ENCODE data around the gene TBL1XR1. TPM values are rescaled to one million over a fixed set of nuclear protein-coding genes. Genes with fewer than 3 reads are reported as not detected.

The TBL1XR1 gene
- total and polyA plus RNA-seq, 2 donors (not counting 3 experiments of a cell fraction or from before 2014, with no cell fraction given), result 26.9 to 146 TPM

DNA sequence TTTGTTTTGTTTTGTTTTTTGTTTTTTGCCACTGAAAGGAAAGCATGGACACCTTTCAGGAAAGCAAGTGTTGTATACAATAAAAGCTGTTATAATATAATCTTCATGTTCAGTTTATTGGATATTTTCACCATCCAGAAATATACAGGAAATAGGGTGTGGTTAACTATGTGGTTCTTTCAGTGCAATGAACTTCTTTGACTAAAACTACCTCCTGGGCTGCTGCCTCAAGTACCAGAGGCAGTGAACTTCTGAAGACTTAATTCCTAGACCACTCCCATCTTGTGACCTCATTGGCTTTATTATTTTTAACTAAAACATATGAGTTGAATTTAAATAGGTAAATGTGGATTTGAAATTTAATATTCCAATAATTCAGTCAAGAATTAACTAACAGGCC lies 27.1 kb upstream of the TBL1XR1 start:
- no TSS peak for BruUV-seq (replicated peaks)
- POLR2A ChIA-PET, result no interaction called here
- Histone ChIP-seq H3K4me1 (ENCODE audit: control insufficient read depth, extremely low read depth, insufficient read depth, low read length) (no peaks in the 10 kb centered on the region), H3K9ac (replicated peaks; ENCODE audit: extremely low read depth, insufficient read depth, low read length) (no peak overlapping the region), H3K27me3 (ENCODE audit: control insufficient read depth in 2 of 2, insufficient read depth in 2 of 2, low read length in 2 of 2) (no peaks in the 10 kb centered on the region), H3K4me2 (ENCODE audit: insufficient read depth, low read length) (no peak overlapping the region), H3K9me3 (replicated peaks; ENCODE audit: control insufficient read depth, insufficient read depth, low read length) (no peaks in the 10 kb centered on the region), H3K4me3 (replicated peaks in 1 of 3; ENCODE audit: insufficient read depth in 1 of 3, low read depth in 1 of 3, low read length in 3 of 3) (no peak overlapping the region), H3K36me3 (ENCODE audit: control insufficient read depth in 2 of 2, extremely low read depth in 1 of 2, insufficient read depth in 2 of 2, low read length in 2 of 2) (no peaks in the 10 kb centered on the region), H3K79me2 (ENCODE audit: control insufficient read depth, insufficient read depth, low read length) (no peaks in the 10 kb centered on the region), H4K20me1 (replicated peaks; ENCODE audit: control insufficient read depth, extremely low read depth, insufficient read depth, low read length) (no peaks in the 10 kb centered on the region), H3K9me1 (replicated peaks; ENCODE audit: control insufficient read depth, extremely low read depth, insufficient read depth, low read length) (no peaks in the 10 kb centered on the region), H3K27ac (ENCODE audit: insufficient read depth, low read depth, low read length) (no peak overlapping the region), H2AFZ (ENCODE audit: low read depth, low read length) (no peak overlapping the region)
- intact Hi-C loops (cut with micrococcal nuclease) (no loop called here), dilution Hi-C loops (cut with MboI; ENCODE audit: extremely low pct_ligation_motif_present, low sequenced_read_pairs) (no loop called here)
- CTCF ChIA-PET, result no interaction called here
- no peak for FAIRE-seq
- no peak for TF ChIP-seq POLR2A (IDR thresholded peaks at IDR 0.05; ENCODE audit: low read depth, low read length)
- TF ChIP-seq EZH2 (IDR thresholded peaks at IDR 0.05; ENCODE audit: borderline replicate concordance, low read depth, low read length, severe bottlenecking), result no peak
- DNase-seq (ENCODE audit: low read depth, low spot score), result no peak

DNA sequence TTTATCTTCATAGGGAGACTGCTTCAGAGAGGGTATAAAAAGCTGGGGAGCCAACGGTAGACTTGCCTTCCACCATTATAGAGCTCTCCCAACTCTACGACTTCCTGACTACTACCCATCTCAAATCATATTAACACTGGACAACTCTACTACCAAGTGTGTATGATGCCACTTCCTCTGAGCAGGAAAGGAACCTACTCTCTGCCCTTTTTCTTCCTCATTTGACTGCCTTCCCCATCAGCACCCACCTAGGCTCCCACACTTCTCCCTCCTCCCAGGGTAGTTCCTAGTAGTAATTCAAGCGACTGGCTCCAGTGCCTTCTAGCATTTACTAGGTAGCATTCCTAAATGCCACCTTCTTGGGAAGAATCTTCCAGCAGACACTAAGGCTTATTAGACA lies 24.5 kb upstream of the TBL1XR1 start:
- ChIA-PET POLR2A (no interaction called here), CTCF (no interaction called here)
- H4K20me1 ChIP-seq (replicated peaks; ENCODE audit: control insufficient read depth, extremely low read depth, insufficient read depth, low read length), result no peaks in the 10 kb centered on the region
- no peak overlapping the region for H3K9ac ChIP-seq (replicated peaks; ENCODE audit: extremely low read depth, insufficient read depth, low read length)
- H3K4me1 ChIP-seq (ENCODE audit: control insufficient read depth, extremely low read depth, insufficient read depth, low read length), result no peaks in the 10 kb centered on the region
- no TSS peak for BruUV-seq (replicated peaks)
- no peak overlapping the region for H3K4me3 ChIP-seq (replicated peaks in 1 of 3; ENCODE audit: insufficient read depth in 1 of 3, low read depth in 1 of 3, low read length in 3 of 3)
- no peaks in the 10 kb centered on the region for H3K36me3 ChIP-seq (ENCODE audit: control insufficient read depth in 2 of 2, extremely low read depth in 1 of 2, insufficient read depth in 2 of 2, low read length in 2 of 2)
- no peak overlapping the region for H3K27ac ChIP-seq (ENCODE audit: insufficient read depth, low read depth, low read length)
- H3K27me3 ChIP-seq (ENCODE audit: control insufficient read depth in 2 of 2, insufficient read depth in 2 of 2, low read length in 2 of 2), result no peaks in the 10 kb centered on the region
- intact Hi-C loops (cut with micrococcal nuclease) (no loop called here), dilution Hi-C loops (cut with MboI; ENCODE audit: extremely low pct_ligation_motif_present, low sequenced_read_pairs) (no loop called here)
- H3K4me2 ChIP-seq (ENCODE audit: insufficient read depth, low read length), result no peak overlapping the region
- TF ChIP-seq EZH2 (IDR thresholded peaks at IDR 0.05; ENCODE audit: borderline replicate concordance, low read depth, low read length, severe bottlenecking) (no peak), MYC (IDR thresholded peaks at IDR 0.05; ENCODE audit: low read depth, low read length) (no peak), FOS (IDR thresholded peaks at IDR 0.05; ENCODE audit: borderline replicate concordance, insufficient read depth, low read length) (no peak), GATA2 (IDR thresholded peaks at IDR 0.05; ENCODE audit: insufficient read depth, insufficient read length, low read depth, low read length) (no peak), POLR2A (IDR thresholded peaks at IDR 0.05; ENCODE audit: low read depth, low read length) (no peak), POLR2AphosphoS5 (IDR thresholded peaks at IDR 0.05; ENCODE audit: insufficient read depth, low read depth, low read length) (no peak), JUN (IDR thresholded peaks at IDR 0.05; ENCODE audit: borderline replicate concordance, insufficient read depth, insufficient read length, low read depth) (no peak)
- TF ChIP-seq, protein P1, sequence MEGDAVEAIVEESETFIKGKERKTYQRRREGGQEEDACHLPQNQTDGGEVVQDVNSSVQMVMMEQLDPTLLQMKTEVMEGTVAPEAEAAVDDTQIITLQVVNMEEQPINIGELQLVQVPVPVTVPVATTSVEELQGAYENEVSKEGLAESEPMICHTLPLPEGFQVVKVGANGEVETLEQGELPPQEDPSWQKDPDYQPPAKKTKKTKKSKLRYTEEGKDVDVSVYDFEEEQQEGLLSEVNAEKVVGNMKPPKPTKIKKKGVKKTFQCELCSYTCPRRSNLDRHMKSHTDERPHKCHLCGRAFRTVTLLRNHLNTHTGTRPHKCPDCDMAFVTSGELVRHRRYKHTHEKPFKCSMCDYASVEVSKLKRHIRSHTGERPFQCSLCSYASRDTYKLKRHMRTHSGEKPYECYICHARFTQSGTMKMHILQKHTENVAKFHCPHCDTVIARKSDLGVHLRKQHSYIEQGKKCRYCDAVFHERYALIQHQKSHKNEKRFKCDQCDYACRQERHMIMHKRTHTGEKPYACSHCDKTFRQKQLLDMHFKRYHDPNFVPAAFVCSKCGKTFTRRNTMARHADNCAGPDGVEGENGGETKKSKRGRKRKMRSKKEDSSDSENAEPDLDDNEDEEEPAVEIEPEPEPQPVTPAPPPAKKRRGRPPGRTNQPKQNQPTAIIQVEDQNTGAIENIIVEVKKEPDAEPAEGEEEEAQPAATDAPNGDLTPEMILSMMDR (IDR thresholded peaks at IDR 0.05; ENCODE audit: extremely low read depth in 1 of 2, insufficient read depth in 1 of 2, low read depth in 1 of 2, low read length in 2 of 2), result no peak
- TF ChIP-seq, protein P2, sequence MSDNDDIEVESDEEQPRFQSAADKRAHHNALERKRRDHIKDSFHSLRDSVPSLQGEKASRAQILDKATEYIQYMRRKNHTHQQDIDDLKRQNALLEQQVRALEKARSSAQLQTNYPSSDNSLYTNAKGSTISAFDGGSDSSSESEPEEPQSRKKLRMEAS (IDR thresholded peaks at IDR 0.05; ENCODE audit: insufficient read depth, insufficient read length), result no peak
- DNase-seq (ENCODE audit: low read depth, low spot score) (no peak), FAIRE-seq (no peak)
- no peaks in the 10 kb centered on the region for H3K79me2 ChIP-seq (ENCODE audit: control insufficient read depth, insufficient read depth, low read length)
- no peak overlapping the region for H2AFZ ChIP-seq (ENCODE audit: low read depth, low read length)
- H3K9me1 ChIP-seq (replicated peaks; ENCODE audit: control insufficient read depth, extremely low read depth, insufficient read depth, low read length), result no peaks in the 10 kb centered on the region
- H3K9me3 ChIP-seq (replicated peaks; ENCODE audit: control insufficient read depth, insufficient read depth, low read length), result no peaks in the 10 kb centered on the region

All from endothelial cell of umbilical vein (primary cell).